Measurements from ENCODE around the gene KIAA1217.
"Not testable (repeated sequence)": the region's sequence is repeated elsewhere in the genome, so short reads cannot be mapped to it uniquely, and the experiment has no call there.

Gene KIAA1217

GRCh38 chr10:24469993-24470392 is 261.1 kb downstream of the KIAA1217 start:
- FAIRE-seq (no peak), DNase-seq (ENCODE audit: insufficient read length, low spot score) (no peak)
- TF ChIP-seq CTCF (IDR thresholded peaks at IDR 0.05; ENCODE audit: insufficient read depth, missing control alignments): no peak

- DNase-seq (ENCODE audit: insufficient read length, low spot score): no peak
- FAIRE-seq: no peak
- TF ChIP-seq CTCF (IDR thresholded peaks at IDR 0.05; ENCODE audit: insufficient read depth, missing control alignments): no peak
Observed at GRCh38 chr10:24475598-24475997, 266.7 kb downstream of the KIAA1217 start.

- FAIRE-seq: no peak
- no peak for DNase-seq (ENCODE audit: insufficient read length, low spot score)
- no peak for TF ChIP-seq CTCF (IDR thresholded peaks at IDR 0.05; ENCODE audit: insufficient read depth, missing control alignments)
Observed at GRCh38 chr10:24476913-24477701, 268.2 kb downstream of the KIAA1217 start.

DNA sequence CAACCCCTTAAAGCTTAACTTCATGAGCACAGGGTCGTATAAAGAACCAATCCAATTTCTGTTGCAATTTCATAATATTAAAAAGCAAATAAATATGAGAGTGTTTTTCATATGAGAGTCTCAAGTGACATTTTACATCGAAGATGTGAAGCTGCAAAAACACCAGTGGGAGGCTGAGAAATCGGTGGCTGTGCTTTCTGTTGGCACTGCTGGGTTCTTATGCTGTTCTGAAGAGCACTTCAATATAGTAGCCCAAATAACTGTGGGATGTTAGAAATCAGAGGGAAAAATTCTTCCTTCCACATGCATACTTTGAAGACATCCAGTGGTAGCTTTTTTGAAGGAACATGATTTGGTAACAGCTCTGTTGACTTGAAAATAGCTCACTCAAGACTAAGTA is 269.0 kb downstream of the KIAA1217 start:
- no peak for DNase-seq (ENCODE audit: insufficient read length, low spot score)
- no peak for FAIRE-seq
- TF ChIP-seq CTCF (IDR thresholded peaks at IDR 0.05; ENCODE audit: insufficient read depth, missing control alignments): no peak

DNA sequence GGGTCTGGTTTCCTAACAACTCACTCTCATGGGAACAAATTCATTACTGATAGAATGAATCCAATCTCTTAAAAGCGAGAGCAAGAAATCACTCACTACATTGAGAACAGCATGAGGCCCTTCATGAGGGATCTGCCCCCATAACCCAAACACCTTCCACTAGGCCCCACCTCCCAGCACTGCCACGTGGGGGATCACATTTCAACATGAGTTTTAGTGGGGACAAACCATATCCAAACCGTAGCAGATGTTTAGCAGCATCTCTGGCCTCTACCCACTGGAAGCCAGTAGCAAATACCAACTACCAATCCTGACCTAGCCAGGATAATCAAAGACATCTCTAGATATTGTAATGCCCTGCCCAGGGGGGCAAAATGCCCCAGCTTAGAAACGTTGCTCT is 270.9 kb downstream of the KIAA1217 start:
- DNase-seq (ENCODE audit: insufficient read length, low spot score) (no peak), FAIRE-seq (no peak)
- no peak for TF ChIP-seq CTCF (IDR thresholded peaks at IDR 0.05; ENCODE audit: insufficient read depth, missing control alignments)

GRCh38 chr10:24480447-24480846 is 271.5 kb downstream of the KIAA1217 start:
- DNase-seq (ENCODE audit: insufficient read length, low spot score) (no peak), FAIRE-seq (no peak)
- no peak for TF ChIP-seq CTCF (IDR thresholded peaks at IDR 0.05; ENCODE audit: insufficient read depth, missing control alignments)

DNA sequence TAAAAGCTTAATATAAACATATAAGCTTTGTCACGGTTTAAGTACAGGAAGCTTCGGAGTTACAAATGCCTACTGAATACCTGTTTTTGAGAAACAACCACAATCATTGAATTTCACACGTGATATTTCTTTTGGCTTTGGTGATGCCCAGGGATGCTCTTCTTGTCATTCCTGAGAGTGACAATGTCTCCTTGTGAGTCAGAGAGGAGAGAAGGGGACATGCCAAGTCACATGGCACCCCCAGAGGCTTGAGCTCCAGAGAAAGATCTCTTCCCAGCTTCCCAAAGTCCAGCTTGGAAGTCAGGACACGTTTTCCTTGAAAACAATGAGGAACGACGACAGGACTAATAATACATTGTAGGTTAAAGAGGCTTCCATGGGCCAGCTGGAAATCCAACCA is 272.3 kb downstream of the KIAA1217 start:
- DNase-seq (ENCODE audit: insufficient read length, low spot score): no peak
- no peak for FAIRE-seq
- no peak for TF ChIP-seq CTCF (IDR thresholded peaks at IDR 0.05; ENCODE audit: insufficient read depth, missing control alignments)

- FAIRE-seq: not testable (repeated sequence)
Observed at GRCh38 chr10:24482713-24483112, 273.8 kb downstream of the KIAA1217 start.

More at GRCh38 chr10:24482713-24483112, 273.8 kb downstream of the KIAA1217 start:
- DNase-seq (ENCODE audit: insufficient read length, low spot score): not testable (repeated sequence)
